GM23338 (cell line): ENCODE data around the gene CD19. TPM values are rescaled to one million over a fixed set of nuclear protein-coding genes. Genes with fewer than 3 reads are reported as not detected.

ENCODE experiments used
- ATAC-seq: fragments of 200-7000 bp; cut with Tn5 transposase; 3 replicates; pipeline ENCODE4 v1.9.1; 2020
- DNase-seq: peaks from one replicate; pipeline ENCODE4 v3.0.0-alpha.2; 2015; ENCODE audit warnings: low spot score
- H2AFZ ChIP-seq: fragments of 200-600 bp; sonication (generic); 2 replicates; pipeline ENCODE4 v1.8.0; 2016; ENCODE audit warnings: antibody characterized with exemption, mild to moderate bottlenecking, moderate library complexity
- H3F3A ChIP-seq: fragments of 200-600 bp; sonication (generic); replicated peaks from 2 replicates; pipeline ENCODE4 v1.8.0; 2017; ENCODE audit warnings: antibody characterized with exemption, mixed run types, low read depth
- H3K27ac ChIP-seq: fragments of 200-600 bp; sonication (generic); 2 replicates; pipeline ENCODE4 v1.6.1; 2016; ENCODE audit warnings: low read depth
- H3K27me3 ChIP-seq: fragments of 200-600 bp; sonication (generic); 2 replicates; pipeline ENCODE4 v1.8.0; 2016; ENCODE audit warnings: mild to moderate bottlenecking, mixed run types, moderate library complexity; ENCODE audit not compliant: insufficient read depth
- H3K36me3 ChIP-seq: fragments of 200-600 bp; sonication (generic); 2 replicates; pipeline ENCODE4 v1.8.0; 2016; ENCODE audit warnings: mild to moderate bottlenecking; ENCODE audit not compliant: insufficient read depth
- H3K4me1 ChIP-seq: fragments of 200-600 bp; sonication (generic); 2 replicates; pipeline ENCODE4 v1.8.0; 2016; ENCODE audit warnings: mild to moderate bottlenecking, moderate library complexity; ENCODE audit not compliant: insufficient read depth
- H3K4me2 ChIP-seq: fragments of 200-600 bp; sonication (generic); 2 replicates; pipeline ENCODE4 v1.7.1; 2017; ENCODE audit warnings: mixed run types
- H3K4me3 ChIP-seq: fragments of 200-600 bp; sonication (generic); 2 replicates; pipeline ENCODE4 v1.6.1; 2016; ENCODE audit warnings: mixed run types
- H3K79me2 ChIP-seq: fragments of 200-600 bp; sonication (generic); replicated peaks from 2 replicates; pipeline ENCODE4 v1.8.0; 2017; ENCODE audit warnings: mild to moderate bottlenecking; ENCODE audit not compliant: insufficient read depth
- H3K9me2 ChIP-seq: fragments of 200-600 bp; sonication (generic); 2 replicates; pipeline ENCODE4 v1.8.0; 2017; ENCODE audit not compliant: insufficient read depth
- H4K20me1 ChIP-seq: fragments of 200-600 bp; sonication (generic); replicated peaks from 2 replicates; pipeline ENCODE4 v1.8.0; 2017; ENCODE audit warnings: mild to moderate bottlenecking; ENCODE audit not compliant: insufficient read depth
- H3K27ac Mint-ChIP-seq: 2 replicates; pipeline ENCODE4 v1.8.0; 2020; ENCODE audit warnings: inconsistent platforms, mild to moderate bottlenecking, moderate library complexity, mixed read lengths
- H3K27me3 Mint-ChIP-seq: 3 replicates; pipeline ENCODE4 v1.8.0; 2022; ENCODE audit warnings: low read depth, mild to moderate bottlenecking, moderate library complexity, mixed read lengths, inconsistent platforms; ENCODE audit not compliant: insufficient read depth, poor library complexity
- H3K36me3 Mint-ChIP-seq: 3 replicates; pipeline ENCODE4 v1.8.0; 2021; ENCODE audit warnings: low read depth, mild to moderate bottlenecking, inconsistent platforms, moderate library complexity, mixed read lengths
- H3K4me1 Mint-ChIP-seq: 3 replicates; pipeline ENCODE4 v1.8.0; 2020; ENCODE audit warnings: mild to moderate bottlenecking, inconsistent platforms, mixed read lengths
- H3K4me3 Mint-ChIP-seq: 3 replicates; pipeline ENCODE4 v1.8.0; 2021; ENCODE audit warnings: moderate library complexity, mild to moderate bottlenecking, inconsistent platforms, mixed read lengths
- H3K9me3 Mint-ChIP-seq: 3 replicates; pipeline ENCODE4 v1.8.0; 2020; ENCODE audit warnings: moderate library complexity, mild to moderate bottlenecking, inconsistent platforms, mixed read lengths
- CREB1 ChIP-seq: fragments of 250-450 bp; sonication (Bioruptor Pico); IDR thresholded peaks from 2 replicates; pipeline ENCODE4 v1.5.0; 2020; ENCODE audit warnings: low read depth, mild to moderate bottlenecking, moderate library complexity
- CTCF ChIP-seq, 2 experiments: fragments of 200-600 bp in 1 of 2; sonication (generic) in 1 of 2; conservative IDR thresholded peaks; 2 replicates each; pipeline versions ENCODE4 v1.5.1 to v1.6.1; 2016 to 2017; ENCODE audit warnings: antibody characterized with exemption in 2 of 2, low read depth in 2 of 2, mild to moderate bottlenecking in 2 of 2, moderate library complexity in 1 of 2
- ETS1 ChIP-seq: IDR thresholded peaks from 2 replicates; pipeline ENCODE4 v1.6.1; 2016; ENCODE audit warnings: antibody characterized with exemption
- EZH2 ChIP-seq: fragments of 200-600 bp; sonication (generic); IDR thresholded peaks from one replicate; pipeline ENCODE4 v1.8.0; 2017; ENCODE audit warnings: antibody characterized with exemption, mild to moderate bottlenecking, low read depth; ENCODE audit not compliant: unreplicated experiment
- EZH2phosphoT487 ChIP-seq: fragments of 200-600 bp; sonication (generic); IDR thresholded peaks from one replicate; pipeline ENCODE4 v1.8.1; 2018; ENCODE audit warnings: antibody characterized with exemption; ENCODE audit not compliant: unreplicated experiment
- JUNB ChIP-seq: IDR thresholded peaks from one replicate; pipeline ENCODE4 v1.6.1; 2016; ENCODE audit warnings: antibody characterized with exemption; ENCODE audit not compliant: unreplicated experiment
- NANOG ChIP-seq: IDR thresholded peaks from 2 replicates; pipeline ENCODE4 v1.6.1; 2016; ENCODE audit warnings: antibody characterized with exemption, borderline replicate concordance
- POLR2AphosphoS5 ChIP-seq: IDR thresholded peaks from 2 replicates; pipeline ENCODE4 v1.6.1; 2016; ENCODE audit warnings: antibody characterized with exemption, low read depth
- REST ChIP-seq: IDR thresholded peaks from one replicate; pipeline ENCODE4 v1.6.1; 2018; ENCODE audit warnings: antibody characterized with exemption; ENCODE audit not compliant: unreplicated experiment
- STAT1 ChIP-seq: IDR thresholded peaks from one replicate; pipeline ENCODE4 v1.6.1; 2016; ENCODE audit warnings: antibody characterized with exemption; ENCODE audit not compliant: unreplicated experiment
- ZNF114 ChIP-seq: fragments of 250-450 bp; sonication (Bioruptor Pico); IDR thresholded peaks from 2 replicates; pipeline ENCODE4 v1.5.0; 2020; ENCODE audit warnings: mild to moderate bottlenecking, moderate library complexity
- ZNF331 ChIP-seq: fragments of 250-450 bp; sonication (Bioruptor Pico); IDR thresholded peaks from 2 replicates; pipeline ENCODE4 v1.5.0; 2020; ENCODE audit warnings: low read depth, mild to moderate bottlenecking, moderate library complexity
- ZNF462 ChIP-seq: fragments of 250-450 bp; sonication (Bioruptor Pico); IDR thresholded peaks from 2 replicates; pipeline ENCODE4 v1.5.0; 2020; ENCODE audit warnings: mild to moderate bottlenecking, moderate library complexity
- polyA plus RNA-seq: library from polyadenylated mRNA; unstranded; fragments of >200 nt; fragmentation: Nextera tagmentation; extraction: Ambion mirVana; gene quantifications from 2 replicates; pipeline ENCODE4 v1.2.1, GENCODE V29; 2016
- total RNA-seq: library from RNA; depleted of rRNA; stranded (reverse); fragments of >200 nt; shearing (Covaris generic); gene quantifications from 2 replicates; pipeline ENCODE4 v1.2.3, GENCODE V29; 2014

Gene CD19
- total and polyA plus RNA-seq, 2 experiments from 2014 or later: 0.83 to 1.9 TPM

GRCh38 chr16:28912558-28912957, 19.2 kb upstream of the CD19 start:
- Histone ChIP-seq H4K20me1 (no peaks in the 10 kb centered on the region), H3K4me1 (no peaks in the 10 kb centered on the region), H3F3A (no peaks in the 10 kb centered on the region), H3K4me3 (no peak overlapping the region), H2AFZ (no peak overlapping the region), H3K4me2 (no peak overlapping the region), H3K36me3 (0 out of 2 replicates have a peak, but pooled peaks cover 6% of the 10 kb centered on the region), H3K27ac (no peak overlapping the region), H3K27me3 (no peaks in the 10 kb centered on the region), H3K79me2 (no peaks in the 10 kb centered on the region), H3K9me2 (no peaks in the 10 kb centered on the region)
- ATAC-seq (no peak), DNase-seq (no peak)
- Mint-ChIP-seq H3K4me1 (no peaks in the 10 kb centered on the region; the same call in 2 of the 3 replicates), H3K9me3 (no peaks in the 10 kb centered on the region), H3K4me3 (no peak overlapping the region), H3K36me3 (peaks cover 20% of the 10 kb centered on the region), H3K27ac (peak overlapping the region; percentile 49; the same call in 1 of the 2 replicates), H3K27me3 (peaks cover 11% of the 10 kb centered on the region)
- TF ChIP-seq CREB1 (CRISPR knock-in tag) (no peak), EZH2phosphoT487 (no peak), NANOG (no peak), REST (no peak), EZH2 (no peak), ZNF114 (CRISPR knock-in tag) (no peak), ZNF462 (CRISPR knock-in tag) (no peak), ETS1 (no peak), ZNF331 (no peak), POLR2AphosphoS5 (no peak), CTCF (conservative IDR thresholded peaks at IDR 0.05; ENCODE audit: low read depth in 2 of 2) (no peak), JUNB (no peak), STAT1 (no peak)
